ENCODE data around the gene SF1.

DNA sequence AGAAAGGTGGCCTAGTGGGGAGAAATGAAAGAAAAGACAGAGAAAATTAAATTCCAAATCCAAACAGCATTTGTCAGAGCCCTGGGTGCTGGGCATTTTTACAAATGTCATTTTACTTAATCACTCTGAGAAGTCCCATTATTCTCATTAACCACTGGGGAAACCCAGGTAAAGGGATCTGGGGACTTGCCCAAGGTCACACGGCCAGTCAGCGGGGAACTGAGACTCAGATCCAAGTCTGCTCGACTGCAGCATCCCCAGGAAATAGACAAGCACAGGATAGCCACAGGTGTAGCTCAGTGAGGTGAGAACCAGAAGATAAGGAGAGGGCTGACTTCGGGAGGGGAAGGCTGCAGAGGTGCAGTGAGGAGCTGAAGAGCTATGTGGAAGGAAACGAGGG lies 63.2 kb downstream of the SF1 start:
- TF ChIP-seq POLR2AphosphoS5 (IDR thresholded peaks at IDR 0.05; ENCODE audit: low read depth, low read length) (no peak), POLR2A (IDR thresholded peaks at IDR 0.05; ENCODE audit: low read depth, low read length) (no peak), TAF1 (IDR thresholded peaks at IDR 0.05; ENCODE audit: borderline replicate concordance, low read depth, low read length) (no peak)

Measured in GM12892 (cell line).